GM18520 (cell line): ENCODE data around the gene NKAPD1.
"Not testable (repeated sequence)": the region's sequence is repeated elsewhere in the genome, so short reads cannot be mapped to it uniquely, and the experiment has no call there.

Experiments used
- ATAC-seq: cut with Tn5 transposase; IDR thresholded peaks from one replicate; pipeline ENCODE4 v1.9.1; 2021; ENCODE audit not compliant: unreplicated experiment

The NKAPD1 gene

DNA sequence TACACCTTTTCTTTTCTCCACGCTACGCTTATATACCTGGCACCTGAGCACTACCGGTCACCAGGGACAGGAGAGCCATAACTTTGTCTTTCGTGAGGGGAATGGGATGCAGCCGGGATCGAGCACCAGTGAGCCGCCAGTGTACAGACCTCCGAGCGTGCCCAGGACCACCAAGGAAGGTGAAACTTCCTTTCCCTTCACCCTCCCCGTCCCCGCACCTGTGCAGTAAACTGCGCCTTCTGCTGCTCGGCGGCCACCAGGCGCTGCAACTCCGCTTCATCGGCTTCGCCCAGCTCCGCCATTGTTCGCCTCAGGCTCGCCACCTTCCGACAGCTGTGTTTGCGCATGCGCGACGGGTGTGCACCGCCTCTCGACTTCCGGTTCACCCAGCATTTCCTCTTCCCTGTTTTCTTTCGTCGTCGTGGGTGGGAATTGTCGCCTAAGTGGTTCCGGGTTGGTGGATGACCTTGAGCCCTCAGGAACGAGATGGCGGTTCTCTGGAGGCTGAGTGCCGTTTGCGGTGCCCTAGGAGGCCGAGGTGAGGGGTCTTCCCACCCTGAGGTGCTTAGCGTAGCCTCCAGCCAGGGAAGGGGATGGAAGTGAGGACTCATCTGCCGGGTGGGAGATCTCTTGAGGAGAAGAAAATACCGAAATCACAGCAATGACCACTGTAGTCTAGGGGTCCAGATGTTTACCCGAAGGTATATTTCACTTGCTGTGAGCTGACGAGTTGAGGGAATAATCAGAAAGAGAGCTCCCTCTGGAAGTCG is 12.5 kb downstream of the NKAPD1 start, which contains the start of the genes SDHD and TIMM8B:
Gene SDHD, plus strand, starts transcription at position 452 of the 770 bp plus-strand sequence. Its CDS starts 35 bp downstream, at position 487.
Gene TIMM8B, minus strand, starts transcription at position 335 of the 770 bp plus-strand sequence. Its CDS starts 33 bp downstream, at position 302.
- ATAC-seq = peak; percentile 79

DNA sequence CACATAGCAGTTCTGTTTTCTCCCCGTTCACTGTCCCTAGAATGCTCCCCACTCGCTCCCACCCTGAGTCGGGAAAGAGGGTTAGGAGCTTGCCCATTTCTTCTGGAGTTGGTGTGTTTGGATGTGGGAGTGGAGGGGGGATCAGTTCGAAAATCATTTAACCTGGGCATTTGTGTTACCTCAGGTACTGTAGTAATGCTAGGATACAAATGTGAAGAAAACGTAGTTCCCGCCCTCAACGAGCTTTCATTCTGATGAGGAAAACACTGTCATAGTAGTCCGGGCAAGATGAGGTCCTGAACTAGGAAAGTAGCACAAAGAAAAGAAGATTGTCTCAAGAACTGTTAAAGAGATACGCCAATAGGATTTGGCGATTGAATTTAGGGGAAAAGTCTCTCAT is 13.1 kb downstream of the NKAPD1 start:
- no peak for ATAC-seq

DNA sequence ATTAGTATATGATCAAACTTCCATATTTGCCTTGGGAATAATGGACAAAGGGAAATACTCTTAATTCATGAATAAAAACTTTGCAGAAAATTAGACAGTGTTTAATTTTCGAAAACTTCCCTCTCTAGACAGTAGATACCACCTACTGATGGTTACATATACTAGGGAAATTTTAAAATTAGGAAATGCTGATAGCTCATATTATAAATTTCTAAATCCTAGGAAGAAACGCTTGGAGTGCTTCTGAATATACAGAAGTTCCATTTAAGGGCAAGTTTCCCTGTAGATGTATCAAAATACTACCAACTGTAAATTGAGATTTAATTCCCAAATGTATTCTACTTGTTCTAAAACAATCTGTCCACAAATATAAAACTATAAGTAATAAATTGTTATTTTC is 21.2 kb downstream of the NKAPD1 start:
- ATAC-seq = not testable (repeated sequence)

DNA sequence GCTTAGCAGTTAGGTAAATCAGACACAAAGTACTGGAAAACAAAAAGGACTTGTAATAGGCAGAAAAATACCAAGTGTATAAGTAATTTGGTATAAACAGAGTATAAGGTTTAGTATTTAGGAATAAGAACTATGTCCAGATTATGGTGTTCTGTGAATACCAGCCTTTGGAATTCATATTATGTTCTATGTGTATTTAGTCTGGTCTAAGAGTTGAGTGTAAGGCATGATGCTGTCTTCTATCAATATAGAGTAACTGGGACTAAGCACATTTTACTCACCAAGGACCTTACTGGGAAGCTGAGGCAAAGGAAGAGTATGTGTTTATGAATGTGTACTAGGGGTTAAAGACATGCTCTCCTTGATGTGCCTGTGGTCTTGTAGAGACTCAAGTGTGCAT is 22.1 kb downstream of the NKAPD1 start:
- no peak for ATAC-seq

DNA sequence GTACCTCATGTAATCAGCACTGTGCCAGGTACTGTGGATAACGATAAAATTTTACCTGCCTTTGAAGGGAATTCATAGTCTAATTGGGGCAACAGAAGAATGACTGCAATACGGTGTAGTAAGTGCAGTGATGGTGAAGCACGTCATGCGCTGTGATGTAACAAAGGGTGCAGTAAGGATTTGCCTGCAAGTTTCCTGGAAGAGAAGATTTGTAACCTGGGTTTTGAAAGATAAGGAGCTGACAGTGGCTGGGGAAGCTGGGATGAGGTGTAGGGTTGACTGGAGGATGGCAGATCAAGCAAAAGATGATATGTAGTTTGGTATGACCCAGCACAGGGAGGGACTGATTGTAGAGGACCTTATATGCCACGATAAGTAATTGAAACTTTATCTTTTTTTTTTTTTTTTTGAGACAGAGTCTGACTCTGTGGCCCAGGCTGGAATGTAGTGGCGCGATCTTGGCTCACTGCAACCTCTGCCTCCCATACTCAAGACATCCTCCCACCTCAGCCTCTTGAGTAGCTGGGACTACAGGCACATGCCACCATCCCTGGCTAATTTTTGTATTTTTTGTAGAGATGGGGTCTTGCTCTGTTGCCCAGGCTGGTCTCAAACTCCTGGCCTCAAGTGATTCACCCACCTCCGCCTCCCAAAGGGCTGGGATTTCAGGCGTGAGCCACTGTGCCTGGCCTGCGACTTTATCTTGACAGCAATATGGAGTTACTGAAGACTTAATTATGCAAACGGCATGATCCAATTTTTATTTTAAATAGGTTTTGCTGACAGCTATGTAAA is 23.8 kb downstream of the NKAPD1 start:
- no peak for ATAC-seq

- ATAC-seq = no peak
These were observed 26.4 kb downstream of the NKAPD1 start for GRCh38 chr11:112100462-112100861.

- ATAC-seq = no peak
These were observed 29.3 kb downstream of the NKAPD1 start for GRCh38 chr11:112103446-112103845.

DNA sequence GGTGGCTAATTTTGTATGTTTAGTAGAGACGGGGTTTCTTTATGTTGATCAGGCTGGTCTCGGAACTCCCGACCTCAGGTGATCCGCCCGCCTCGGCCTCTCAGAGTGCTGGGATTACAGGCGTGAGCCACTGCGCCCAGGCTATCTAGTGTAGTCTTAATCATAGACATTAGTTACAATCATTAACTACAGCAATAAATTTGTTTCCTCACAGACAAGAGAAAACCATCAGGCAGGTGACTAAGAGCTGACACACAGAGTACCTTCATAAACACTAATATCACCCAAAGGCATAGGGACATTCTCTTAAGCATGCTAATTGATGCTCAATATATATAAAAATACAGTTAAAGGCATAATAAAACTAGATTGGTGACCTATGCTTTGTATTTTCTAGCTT is 32.0 kb downstream of the NKAPD1 start:
- ATAC-seq = no peak

GRCh38 chr11:112113539-112114457 is 39.7 kb downstream of the NKAPD1 start:
- ATAC-seq = no peak

DNA sequence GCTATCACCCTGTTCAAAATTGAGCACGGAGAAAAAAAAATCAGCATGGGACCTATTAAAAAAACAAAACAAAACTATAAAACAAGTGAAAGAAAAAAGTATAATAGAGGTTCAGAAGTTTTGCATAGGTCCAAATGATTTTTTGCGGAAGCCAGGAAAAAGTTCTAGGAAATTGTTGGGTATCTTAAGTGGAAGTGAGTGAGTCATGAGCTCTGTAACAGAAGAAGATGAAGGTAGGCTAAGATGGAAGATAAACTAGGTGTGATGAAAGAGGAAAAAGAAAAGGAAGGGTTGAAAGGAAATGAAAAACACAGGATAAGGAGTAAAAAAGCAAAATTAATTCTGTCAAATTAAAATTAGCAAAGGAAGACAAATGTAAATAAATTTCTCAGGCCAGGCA is 40.4 kb downstream of the NKAPD1 start:
- no peak for ATAC-seq

GRCh38 chr11:112115386-112115785 is 41.3 kb downstream of the NKAPD1 start:
- ATAC-seq = no peak

DNA sequence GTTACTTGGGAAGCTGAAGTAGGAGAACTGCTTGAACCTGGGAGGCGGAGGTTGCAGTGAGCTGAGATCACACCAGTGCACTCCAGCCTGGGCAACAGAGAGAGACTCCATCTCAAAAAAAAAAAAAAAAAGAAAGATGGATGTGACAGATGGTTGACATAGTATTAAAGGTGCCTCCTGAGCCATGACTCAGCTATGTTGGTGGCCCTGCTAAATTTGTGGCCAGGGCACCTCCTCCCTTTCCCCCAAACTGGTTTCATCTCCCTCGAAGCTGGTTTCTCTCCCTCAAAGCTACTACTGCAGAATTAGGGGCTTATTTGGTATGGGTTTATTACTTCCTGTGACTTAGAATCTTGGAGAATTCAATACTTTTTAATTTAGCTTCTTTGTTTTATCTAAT is 44.1 kb downstream of the NKAPD1 start:
- no peak for ATAC-seq

- no peak for ATAC-seq
These were observed 48.0 kb downstream of the NKAPD1 start for GRCh38 chr11:112121981-112122615.

DNA sequence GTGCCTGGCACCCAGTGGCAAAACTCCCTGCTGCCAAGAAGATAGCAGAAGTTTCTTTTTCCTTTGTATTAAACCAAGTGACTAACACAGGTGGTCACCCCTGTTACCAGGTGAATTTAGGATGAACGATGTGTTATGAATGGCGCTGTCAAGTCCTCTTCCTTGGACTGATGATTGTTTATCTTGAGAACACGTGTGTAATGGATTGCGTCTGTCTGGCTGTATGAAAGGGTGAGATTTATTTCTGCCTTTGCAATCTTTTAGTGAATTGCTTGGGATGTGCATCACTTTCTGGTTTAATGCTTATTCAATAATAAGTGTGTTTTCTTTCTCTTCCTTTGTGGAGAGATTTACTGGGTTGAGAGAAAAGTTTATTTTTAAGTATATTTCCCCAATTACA is 49.0 kb downstream of the NKAPD1 start:
- ATAC-seq = no peak

GRCh38 chr11:112127056-112127455 is 53.0 kb downstream of the NKAPD1 start:
- ATAC-seq = no peak

GRCh38 chr11:112128483-112129121 is 54.5 kb downstream of the NKAPD1 start:
- no peak for ATAC-seq

- ATAC-seq = no peak
These were observed 55.6 kb downstream of the NKAPD1 start for GRCh38 chr11:112129656-112130055.

GRCh38 chr11:112132737-112133136 is 58.6 kb downstream of the NKAPD1 start:
- no peak for ATAC-seq

DNA sequence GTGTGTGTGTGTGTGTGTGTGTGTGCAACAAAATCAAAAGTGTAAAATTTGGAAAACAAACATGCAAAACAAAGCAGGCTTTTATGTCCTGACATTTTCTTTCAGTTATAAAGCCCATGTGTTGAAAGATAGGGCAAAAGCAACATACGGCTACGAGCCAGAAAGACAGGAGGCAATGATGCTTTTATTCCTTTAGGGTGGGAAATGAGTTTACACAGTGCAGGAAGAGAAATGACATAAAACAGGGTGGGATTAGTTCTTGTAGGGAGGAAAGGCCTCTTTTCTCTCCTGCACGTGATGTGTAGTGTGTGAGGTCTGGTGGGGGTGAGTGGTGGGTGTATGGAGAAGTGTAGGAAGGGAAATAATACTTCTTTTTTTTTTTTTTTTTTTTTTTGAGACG is 60.4 kb downstream of the NKAPD1 start:
- ATAC-seq = no peak
